ENCODE measurements around the gene PCNA.

GRCh38 chr20:5122873-5123260 lies 3.1 kb upstream of the PCNA start:
- no peak for TF ChIP-seq CTCF (conservative IDR thresholded peaks at IDR 0.05; ENCODE audit: low read length)
- no peak for TF ChIP-seq EZH2phosphoT487 (IDR thresholded peaks at IDR 0.05; ENCODE audit: borderline replicate concordance)

Data from Loucy (cell line).